MM.1S (cell line): ENCODE data around the gene GDPD3.

ENCODE experiments used
- DNase-seq: peaks from one replicate; pipeline ENCODE4 v3.0.0-alpha.2; 2015
- H2AFZ ChIP-seq: fragments of 300-600 bp; sonication (generic); 2 replicates; pipeline ENCODE4 v1.6.0; 2016; ENCODE audit warnings: antibody characterized with exemption, low read length
- H3F3A ChIP-seq: fragments of 300-600 bp; sonication (generic); 2 replicates; pipeline ENCODE4 v1.6.1; 2016; ENCODE audit warnings: mild to moderate bottlenecking, antibody characterized with exemption, low read length, moderate library complexity, mixed read lengths; ENCODE audit not compliant: insufficient read depth
- H3K27ac ChIP-seq: fragments of 300-600 bp; sonication (generic); 2 replicates; pipeline ENCODE4 v1.5.1; 2016; ENCODE audit warnings: mild to moderate bottlenecking, low read length
- H3K27me3 ChIP-seq: fragments of 300-600 bp; sonication (generic); replicated peaks from 2 replicates; pipeline ENCODE4 v1.6.0; 2016; ENCODE audit warnings: low read length; ENCODE audit not compliant: insufficient read depth
- H3K36me3 ChIP-seq: fragments of 300-600 bp; sonication (generic); replicated peaks from 2 replicates; pipeline ENCODE4 v1.6.1; 2016; ENCODE audit warnings: mild to moderate bottlenecking, low read length, mixed read lengths; ENCODE audit not compliant: insufficient read depth
- H3K4me1 ChIP-seq: fragments of 300-600 bp; sonication (generic); 2 replicates; pipeline ENCODE4 v1.6.1; 2016; ENCODE audit warnings: low read length, mixed read lengths
- H3K4me2 ChIP-seq: fragments of 300-600 bp; sonication (generic); 2 replicates; pipeline ENCODE4 v1.6.0; 2016; ENCODE audit warnings: low read depth, low read length
- H3K4me3 ChIP-seq: fragments of 300-600 bp; sonication (generic); 2 replicates; pipeline ENCODE4 v1.5.1; 2016; ENCODE audit warnings: low read length, mixed read lengths
- H3K79me2 ChIP-seq: fragments of 300-600 bp; sonication (generic); 2 replicates; pipeline ENCODE4 v1.6.1; 2016; ENCODE audit warnings: mixed run types, low read length, mixed read lengths
- H3K9ac ChIP-seq: fragments of 300-600 bp; sonication (generic); 2 replicates; pipeline ENCODE4 v1.6.1; 2016; ENCODE audit warnings: low read length, mixed read lengths
- H3K9me2 ChIP-seq: fragments of 300-600 bp; sonication (generic); replicated peaks from 2 replicates; pipeline ENCODE4 v1.6.1; 2016; ENCODE audit warnings: mild to moderate bottlenecking, low read length, mixed read lengths; ENCODE audit not compliant: insufficient read depth
- H3K9me3 ChIP-seq: fragments of 300-600 bp; sonication (generic); replicated peaks from 2 replicates; pipeline ENCODE4 v1.6.1; 2016; ENCODE audit warnings: mild to moderate bottlenecking, low read length, mixed read lengths; ENCODE audit not compliant: insufficient read depth
- H4K20me1 ChIP-seq: fragments of 300-600 bp; sonication (generic); 2 replicates; pipeline ENCODE4 v1.6.1; 2016; ENCODE audit warnings: mild to moderate bottlenecking, low read length, moderate library complexity, mixed read lengths; ENCODE audit not compliant: insufficient read depth
- CTCF ChIP-seq: fragments of 300-600 bp; sonication (generic); IDR thresholded peaks from 2 replicates; pipeline ENCODE4 v1.5.1; 2016; ENCODE audit warnings: antibody characterized with exemption, low read length, mixed read lengths
- EZH2 ChIP-seq: fragments of 300-600 bp; sonication (generic); optimal IDR thresholded peaks from 2 replicates; pipeline ENCODE3; 2017; ENCODE audit warnings: low read depth, mild to moderate bottlenecking, antibody characterized with exemption, low read length, mixed read lengths
- EZH2phosphoT487 ChIP-seq: fragments of 300-600 bp; sonication (generic); IDR thresholded peaks from 2 replicates; pipeline ENCODE4 v1.6.1; 2018; ENCODE audit warnings: antibody characterized with exemption, low read length

GDPD3 gene

GRCh38 chr16:30121741-30122571 is 8.6 kb upstream of the GDPD3 start:
- H3K9me3 ChIP-seq, result no peaks in the 10 kb centered on the region
- peak overlapping the region; percentile 88 for H3K4me3 ChIP-seq
- no peaks in the 10 kb centered on the region for H3K27me3 ChIP-seq
- peak overlapping the region; percentile 72 for H3K9ac ChIP-seq
- peak overlapping the region; percentile 78 for H3K4me2 ChIP-seq
- no peaks in the 10 kb centered on the region for H4K20me1 ChIP-seq
- H3K4me1 ChIP-seq, result no peaks in the 10 kb centered on the region
- no peak overlapping the region for H3K27ac ChIP-seq
- no peaks in the 10 kb centered on the region for H3K9me2 ChIP-seq
- H3K79me2 ChIP-seq, result peaks cover 17% of the 10 kb centered on the region
- peak overlapping the region; percentile 59 for H2AFZ ChIP-seq
- TF ChIP-seq EZH2 (no peak), EZH2phosphoT487 (no peak), CTCF (no peak)
- H3F3A ChIP-seq, result no peaks in the 10 kb centered on the region
- DNase-seq, result no peak
- H3K36me3 ChIP-seq, result no peaks in the 10 kb centered on the region

GRCh38 chr16:30120340-30121105 is 7.2 kb upstream of the GDPD3 start:
- no peaks in the 10 kb centered on the region for H3K27me3 ChIP-seq
- H3K36me3 ChIP-seq, result no peaks in the 10 kb centered on the region
- no peak overlapping the region for H3K4me3 ChIP-seq
- H3K4me2 ChIP-seq, result no peak overlapping the region
- TF ChIP-seq EZH2phosphoT487 (no peak), EZH2 (no peak), CTCF (no peak)
- H4K20me1 ChIP-seq, result no peaks in the 10 kb centered on the region
- DNase-seq, result no peak
- no peak overlapping the region for H3K9ac ChIP-seq
- no peaks in the 10 kb centered on the region for H3K9me2 ChIP-seq
- H3K4me1 ChIP-seq, result peaks cover 2% of the 10 kb centered on the region
- H3K9me3 ChIP-seq, result no peaks in the 10 kb centered on the region
- peaks cover 4% of the 10 kb centered on the region; the same call in 1 of the 2 replicates for H3F3A ChIP-seq
- no peak overlapping the region for H3K27ac ChIP-seq
- peaks cover 17% of the 10 kb centered on the region for H3K79me2 ChIP-seq
- no peak overlapping the region for H2AFZ ChIP-seq

GRCh38 chr16:30119428-30119827 is 6.1 kb upstream of the GDPD3 start:
- Histone ChIP-seq H3K36me3 (no peaks in the 10 kb centered on the region), H3K4me3 (no peak overlapping the region), H3K4me2 (no peak overlapping the region), H3F3A (peaks cover 12% of the 10 kb centered on the region), H3K79me2 (peaks cover 17% of the 10 kb centered on the region), H4K20me1 (no peaks in the 10 kb centered on the region), H3K9me2 (no peaks in the 10 kb centered on the region), H3K4me1 (peaks cover 9% of the 10 kb centered on the region), H3K9me3 (no peaks in the 10 kb centered on the region), H3K27me3 (no peaks in the 10 kb centered on the region), H3K27ac (no peak overlapping the region), H2AFZ (no peak overlapping the region), H3K9ac (no peak overlapping the region)
- TF ChIP-seq EZH2phosphoT487, result no peak
- TF ChIP-seq EZH2, result no peak
- TF ChIP-seq CTCF, result no peak
- no peak for DNase-seq
